Measurements from ENCODE around the gene STK11.

GRCh38 chr19:1261538-1261797 is 55.9 kb downstream of the STK11 start:
- TF ChIP-seq CTCF (conservative IDR thresholded peaks at IDR 0.05; ENCODE audit: low read depth in 2 of 2) (peak; percentile 35 to 39), CREB1 (CRISPR knock-in tag; IDR thresholded peaks at IDR 0.05; ENCODE audit: low read depth) (no peak), POLR2AphosphoS5 (IDR thresholded peaks at IDR 0.05; ENCODE audit: low read depth) (no peak), EZH2 (IDR thresholded peaks at IDR 0.05; ENCODE audit: low read depth, unreplicated experiment) (no peak), ZNF331 (CRISPR knock-in tag; IDR thresholded peaks at IDR 0.05; ENCODE audit: low read depth) (no peak)

All from GM23338 (cell line).